ENCODE data around the gene CERKL. TPM values are rescaled to one million over a fixed set of nuclear protein-coding genes. Genes with fewer than 3 reads are reported as not detected.

The CERKL gene
- total RNA-seq, 4 donors from 2014 or later = not detected

GRCh38 chr2:181683518-181684453, 26.9 kb upstream of the CERKL start:
- peaks cover 92% of the 10 kb centered on the region for H3K27me3 ChIP-seq
- WGBS = 2% methylated on average over 52 of the region's 85 CpGs
- DNase-seq (ENCODE audit: low spot score in 2 of 2) = no peak
- peak overlapping the region; percentile 24 for H3K4me3 ChIP-seq
- no peaks in the 10 kb centered on the region for H3K9me3 ChIP-seq
- H3K27ac ChIP-seq = no peak overlapping the region
- H3K4me1 ChIP-seq = peaks cover 34% of the 10 kb centered on the region
- TF ChIP-seq EP300 (IDR thresholded peaks at IDR 0.05) (no peak), POLR2AphosphoS5 (IDR thresholded peaks at IDR 0.05) (no peak), CTCF (IDR thresholded peaks at IDR 0.05) (no peak), POLR2A (IDR thresholded peaks at IDR 0.05) (no peak)
- no peaks in the 10 kb centered on the region for H3K36me3 ChIP-seq

- Histone ChIP-seq H3K36me3 (no peaks in the 10 kb centered on the region), H3K4me1 (peaks cover 34% of the 10 kb centered on the region), H3K27ac (no peak overlapping the region), H3K4me3 (peak overlapping the region; percentile 24), H3K27me3 (peaks cover 98% of the 10 kb centered on the region), H3K9me3 (no peaks in the 10 kb centered on the region)
- 7% methylated on average over 37 of the region's 42 CpGs for WGBS
- TF ChIP-seq POLR2AphosphoS5 (IDR thresholded peaks at IDR 0.05) (no peak), CTCF (IDR thresholded peaks at IDR 0.05) (no peak), EP300 (IDR thresholded peaks at IDR 0.05) (no peak), POLR2A (IDR thresholded peaks at IDR 0.05) (no peak)
- no peak for DNase-seq (ENCODE audit: low spot score in 2 of 2)
Measured at GRCh38 chr2:181682795-181683517, 26.1 kb upstream of the CERKL start.

GRCh38 chr2:181682026-181682789, 25.3 kb upstream of the CERKL start:
- Histone ChIP-seq H3K4me1 (peaks cover 34% of the 10 kb centered on the region), H3K36me3 (no peaks in the 10 kb centered on the region), H3K9me3 (no peaks in the 10 kb centered on the region), H3K27ac (no peak overlapping the region), H3K4me3 (no peak overlapping the region), H3K27me3 (peaks cover 98% of the 10 kb centered on the region)
- WGBS = 12% methylated on average over 23 of the region's 24 CpGs
- TF ChIP-seq CTCF (IDR thresholded peaks at IDR 0.05) (no peak), POLR2AphosphoS5 (IDR thresholded peaks at IDR 0.05) (no peak), EP300 (IDR thresholded peaks at IDR 0.05) (no peak), POLR2A (IDR thresholded peaks at IDR 0.05) (no peak)
- DNase-seq (ENCODE audit: low spot score in 2 of 2) = no peak

- H3K27me3 ChIP-seq = peaks cover 89% of the 10 kb centered on the region
- 3% methylated on average over 36 of the region's 38 CpGs for WGBS
- no peak overlapping the region for H3K27ac ChIP-seq
- no peaks in the 10 kb centered on the region for H3K9me3 ChIP-seq
- H3K36me3 ChIP-seq = no peaks in the 10 kb centered on the region
- H3K4me1 ChIP-seq = peaks cover 34% of the 10 kb centered on the region
- H3K4me3 ChIP-seq = no peak overlapping the region
- TF ChIP-seq CTCF (IDR thresholded peaks at IDR 0.05) = no peak
- no peak for TF ChIP-seq POLR2AphosphoS5 (IDR thresholded peaks at IDR 0.05)
- no peak for TF ChIP-seq EP300 (IDR thresholded peaks at IDR 0.05)
- no peak for DNase-seq (ENCODE audit: low spot score in 2 of 2)
Measured at GRCh38 chr2:181680937-181681811, 24.3 kb upstream of the CERKL start.
